HG03280 (cell line): ENCODE measurements around the gene DCC.

Source experiments
- ATAC-seq: cut with Tn5 transposase; IDR thresholded peaks from one replicate; pipeline ENCODE4 v1.9.1; 2021; ENCODE audit warnings: mild to moderate bottlenecking, moderate library complexity; ENCODE audit not compliant: unreplicated experiment

DCC gene

GRCh38 chr18:53147472-53147871 is 807.5 kb downstream of the DCC start:
- ATAC-seq = no peak

GRCh38 chr18:53148123-53148522 is 808.1 kb downstream of the DCC start:
- ATAC-seq = no peak

GRCh38 chr18:53152476-53152875 is 812.5 kb downstream of the DCC start:
- ATAC-seq = no peak

DNA sequence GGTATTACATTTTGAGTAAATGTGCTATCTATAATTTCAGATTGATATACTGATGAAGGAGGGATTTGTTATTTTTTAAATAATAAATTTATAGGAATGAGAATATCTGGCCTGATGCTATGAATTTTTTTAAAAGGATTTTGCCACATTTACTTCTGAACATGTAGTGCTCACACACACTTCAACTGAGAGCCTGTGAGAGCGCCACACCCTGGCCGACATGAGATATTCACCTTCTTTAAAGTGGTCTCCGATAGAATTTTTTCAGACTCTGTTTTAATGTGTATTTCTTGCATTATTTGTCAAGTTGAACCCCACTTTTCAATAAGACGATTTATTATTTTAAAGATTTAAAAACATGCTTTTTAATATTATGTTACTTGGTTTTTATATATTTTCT is 813.3 kb downstream of the DCC start:
- ATAC-seq = no peak

DNA sequence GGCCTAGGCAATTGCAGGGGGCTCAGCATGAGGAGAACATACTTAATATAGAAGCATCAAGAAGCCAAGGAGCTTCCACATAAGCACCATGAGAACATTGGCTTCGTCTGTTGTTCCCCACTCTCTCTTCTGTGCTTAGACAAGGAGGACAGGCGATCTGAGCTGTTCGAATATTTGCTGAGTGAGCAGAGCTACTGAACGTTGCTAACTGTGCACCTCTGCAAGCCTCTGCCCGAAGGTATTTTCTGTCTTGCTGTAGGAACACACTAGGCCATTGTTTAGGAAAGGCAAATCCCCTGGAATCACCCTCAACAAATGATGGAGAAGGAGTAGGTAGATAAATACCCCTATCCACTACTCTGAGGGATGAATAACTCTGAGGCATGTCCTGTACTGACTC is 813.8 kb downstream of the DCC start:
- ATAC-seq = no peak

- ATAC-seq = no peak
Measured at GRCh38 chr18:53165770-53166169, 825.8 kb downstream of the DCC start.

DNA sequence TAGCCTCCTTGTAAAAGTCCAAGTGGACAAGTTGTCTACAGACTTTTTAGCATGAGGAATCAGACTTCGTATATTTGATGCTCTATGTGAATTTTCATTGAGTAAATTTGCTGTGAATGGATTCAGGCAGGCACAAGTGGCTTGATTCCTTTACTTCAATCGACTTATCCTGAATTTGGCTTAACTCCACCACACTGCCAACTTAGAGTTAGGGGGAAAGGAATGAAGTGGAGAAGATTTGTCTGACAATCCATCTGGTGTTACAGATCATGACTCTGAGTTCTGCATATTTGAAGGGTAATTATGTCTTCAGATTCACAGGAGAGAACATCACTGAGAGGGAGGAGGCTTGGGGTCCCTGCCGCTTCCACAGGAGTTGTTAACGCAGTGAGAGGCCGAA is 829.3 kb downstream of the DCC start:
- ATAC-seq = no peak

DNA sequence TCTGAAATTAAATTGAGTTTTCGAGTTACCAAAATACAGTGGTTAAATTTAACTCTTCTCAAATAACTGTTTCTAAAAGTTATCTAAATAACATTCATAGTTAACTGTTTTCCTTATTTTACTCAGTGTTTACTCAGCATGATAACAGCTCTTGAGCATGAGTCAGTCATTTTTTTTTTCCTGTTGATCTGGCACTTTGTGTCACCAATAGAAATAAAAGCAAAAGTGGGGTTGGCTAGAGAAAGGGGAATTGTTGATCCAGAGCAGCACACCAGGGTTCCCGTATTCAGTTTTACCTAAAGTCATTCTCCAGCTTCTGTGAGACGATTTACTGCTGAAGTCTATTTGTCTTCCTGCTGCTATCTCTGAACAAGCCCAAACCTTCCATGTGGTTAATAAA is 851.6 kb downstream of the DCC start:
- no peak for ATAC-seq

- ATAC-seq = no peak
Measured at GRCh38 chr18:53193870-53194269, 853.9 kb downstream of the DCC start.

DNA sequence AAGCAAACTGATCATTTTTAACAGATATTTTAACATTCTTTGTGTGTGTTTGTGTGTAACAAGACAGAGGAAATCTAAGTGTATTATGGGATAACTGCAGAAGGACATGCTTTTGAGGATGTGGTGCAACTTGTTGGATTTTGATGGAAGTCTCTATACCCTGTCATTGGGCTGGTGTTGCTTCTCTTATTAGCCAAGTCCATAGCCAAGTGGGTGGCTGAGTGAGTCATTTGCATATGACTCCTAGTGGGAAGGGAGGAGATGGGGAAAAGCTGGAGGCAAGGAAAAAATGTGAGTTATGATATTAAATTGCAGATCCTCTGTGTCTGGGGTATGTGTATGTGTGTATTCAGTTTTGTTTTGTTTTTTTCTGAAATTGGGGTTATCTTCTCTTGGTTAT is 879.9 kb downstream of the DCC start:
- no peak for ATAC-seq

- no peak for ATAC-seq
Measured at GRCh38 chr18:53224128-53224778, 884.3 kb downstream of the DCC start.

- ATAC-seq = no peak
Measured at GRCh38 chr18:53225567-53226325, 885.7 kb downstream of the DCC start.

DNA sequence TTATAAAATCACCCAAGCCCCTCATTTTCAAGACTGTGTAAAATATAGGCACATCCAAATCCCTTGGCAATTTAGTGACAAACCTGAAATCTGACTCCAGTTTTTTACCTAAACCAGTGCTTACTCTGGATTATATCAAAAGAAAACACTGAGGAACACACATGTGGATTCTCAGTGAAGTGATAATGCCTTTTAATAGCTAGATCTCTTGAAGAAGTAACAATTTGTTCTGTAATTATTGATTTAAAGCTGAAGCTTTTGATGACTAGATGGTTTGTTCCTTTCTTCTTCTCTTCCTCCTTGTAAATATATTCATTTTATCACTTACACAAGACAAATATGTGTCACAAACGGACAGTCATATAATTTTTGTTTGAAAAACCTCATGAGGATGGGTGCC is 894.6 kb downstream of the DCC start:
- ATAC-seq = no peak

DNA sequence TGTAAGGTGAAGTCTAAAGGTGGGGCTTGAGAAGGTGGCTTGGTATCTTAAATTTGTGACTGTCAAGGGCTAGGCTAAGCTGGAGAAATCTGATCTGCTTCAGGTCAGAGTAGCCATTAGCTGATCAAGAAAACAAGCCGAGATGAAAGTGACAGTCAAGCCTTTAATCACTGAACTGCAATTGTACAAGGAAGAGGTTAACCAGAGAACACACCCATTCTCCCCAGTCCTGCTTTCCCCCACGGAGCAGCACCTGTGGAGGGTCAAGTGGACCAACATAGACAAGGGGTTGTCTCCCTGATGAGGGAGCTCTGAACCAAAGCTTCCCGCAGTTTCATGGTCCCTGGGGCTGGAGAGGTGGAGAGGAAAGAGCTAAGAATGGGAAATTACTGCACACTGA is 901.2 kb downstream of the DCC start:
- no peak for ATAC-seq

DNA sequence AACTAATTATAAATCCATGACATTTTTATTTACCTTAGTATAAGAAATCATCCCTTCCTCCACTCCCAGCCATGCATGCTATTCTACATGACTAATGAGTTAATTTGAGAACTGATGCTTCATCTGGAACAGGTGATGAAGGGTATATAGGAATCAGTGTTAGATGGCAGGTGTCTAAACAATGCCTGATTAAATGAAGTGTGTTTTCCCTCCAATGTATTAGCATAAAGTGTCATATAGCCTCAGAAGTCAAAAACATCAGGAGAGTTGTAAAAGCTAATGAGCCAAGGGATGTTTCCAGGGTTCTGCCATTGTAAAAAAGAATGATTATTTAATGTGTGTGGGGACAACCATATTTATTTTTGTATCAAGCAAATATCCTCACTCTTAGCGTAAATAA is 913.8 kb downstream of the DCC start:
- no peak for ATAC-seq

DNA sequence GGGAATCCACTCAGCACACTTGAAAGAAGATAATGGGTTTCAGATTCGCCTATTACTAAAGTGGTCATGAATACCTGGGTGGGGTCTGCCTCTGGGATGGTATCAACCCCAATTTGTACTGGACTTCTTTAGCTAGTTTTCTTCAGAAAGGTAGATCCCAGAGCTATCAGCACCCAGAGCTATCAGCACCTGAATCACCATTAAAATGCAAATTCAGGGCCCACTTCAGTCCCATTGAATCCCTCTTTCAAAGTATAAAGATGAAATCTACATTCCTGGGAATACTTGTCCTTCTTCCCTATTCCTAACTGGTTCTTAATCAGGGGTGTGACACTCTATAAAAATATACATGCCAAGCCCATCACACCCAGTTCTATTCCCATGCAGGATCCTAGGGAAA is 914.3 kb downstream of the DCC start:
- ATAC-seq = no peak

DNA sequence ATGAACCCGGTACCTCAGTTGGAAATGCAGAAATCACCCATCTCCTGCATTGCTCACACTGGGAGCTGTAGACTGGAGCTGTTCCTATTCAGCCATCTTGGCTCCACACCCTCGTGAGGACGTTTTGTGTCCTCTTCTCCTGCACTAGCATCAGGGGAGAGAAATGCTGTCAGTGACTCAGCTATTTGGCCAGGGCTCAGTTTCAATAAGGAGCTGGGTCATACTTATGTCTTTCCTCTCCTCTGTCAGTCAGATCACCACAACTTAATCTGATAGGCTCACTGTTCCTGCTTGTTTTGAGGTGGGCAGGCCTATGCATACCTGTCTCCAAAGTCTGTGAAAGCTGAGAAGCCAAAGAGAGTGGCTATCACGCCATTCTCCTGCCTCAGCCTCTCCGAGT is 921.2 kb downstream of the DCC start:
- ATAC-seq = no peak

- ATAC-seq = no peak
Measured at GRCh38 chr18:53266850-53267249, 926.9 kb downstream of the DCC start.

DNA sequence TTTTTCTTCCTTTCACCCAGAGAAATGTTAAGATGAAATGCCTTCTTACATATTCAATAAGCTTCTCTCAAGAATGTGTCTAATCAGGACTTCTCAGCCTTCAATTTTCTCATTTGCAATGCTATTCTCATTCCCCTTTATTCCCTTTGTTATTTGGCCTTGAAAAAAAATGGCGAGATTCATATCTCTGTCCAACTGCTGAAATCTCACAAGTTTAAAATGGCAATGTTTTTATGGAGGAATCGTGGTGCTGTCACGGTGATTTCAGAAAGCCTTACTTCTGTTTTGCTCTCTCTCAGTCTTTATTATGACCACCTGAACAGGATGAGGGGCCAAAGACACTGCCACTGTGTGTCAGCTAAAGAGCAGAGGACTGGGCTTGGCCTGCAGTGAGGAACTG is 928.5 kb downstream of the DCC start:
- ATAC-seq = no peak

- ATAC-seq = no peak
Measured at GRCh38 chr18:53281406-53281805, 941.4 kb downstream of the DCC start.

GRCh38 chr18:53283708-53284107 is 943.7 kb downstream of the DCC start:
- no peak for ATAC-seq

DNA sequence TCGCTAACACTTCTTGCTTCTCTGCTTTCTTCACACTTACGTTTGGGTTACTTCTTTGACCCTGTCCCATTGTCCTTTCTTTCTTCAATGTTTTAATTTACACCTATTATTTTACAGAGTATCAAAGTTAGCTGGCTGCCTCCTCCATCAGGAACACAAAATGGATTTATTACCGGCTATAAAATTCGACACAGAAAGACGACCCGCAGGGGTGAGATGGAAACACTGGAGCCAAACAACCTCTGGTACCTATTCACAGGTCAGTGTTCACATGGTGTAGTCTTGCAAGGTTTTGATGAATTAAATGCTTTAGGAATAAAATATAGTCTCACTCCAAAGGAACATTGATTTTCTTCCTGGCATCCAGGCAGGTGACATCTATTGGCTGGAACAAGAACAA is 965.5 kb downstream of the DCC start:
- no peak for ATAC-seq

GRCh38 chr18:53319628-53320027 is 979.6 kb downstream of the DCC start:
- no peak for ATAC-seq
